ENCODE data around the gene CELSR2. TPM values are rescaled to one million over a fixed set of nuclear protein-coding genes. Genes with fewer than 3 reads are reported as not detected.

CELSR2 gene
- polyA plus RNA-seq, 3 donors: 0.03 to 0.97 (median 0.04) TPM

GRCh38 chr1:109259674-109260557, 10.6 kb downstream of the CELSR2 start:
- H3K4me1 Mint-ChIP-seq: peaks cover 8% of the 10 kb centered on the region
- no peaks in the 10 kb centered on the region for H3K79me2 ChIP-seq (ENCODE audit: insufficient read depth, low read length)
- H3K4me1 ChIP-seq (ENCODE audit: control insufficient read depth in 1 of 2, insufficient read depth in 2 of 2, low read length in 2 of 2): peaks cover 5 to 7% of the 10 kb centered on the region in 2 donors
- 77% methylated on average over 4 of the region's 7 CpGs for WGBS (ENCODE audit: insufficient coverage)
- H3K9ac ChIP-seq (ENCODE audit: insufficient read depth, low read length, poor library complexity, severe bottlenecking): no peak overlapping the region
- no peak overlapping the region for H2AFZ ChIP-seq (ENCODE audit: insufficient read depth, low read depth, low read length, poor library complexity, severe bottlenecking)
- H3K27me3 ChIP-seq (ENCODE audit: control insufficient read depth in 2 of 2, insufficient read depth in 2 of 2, low read length in 2 of 2): peaks cover 0 to 4% of the 10 kb centered on the region in 2 donors
- H3K4me2 ChIP-seq (replicated peaks; ENCODE audit: extremely low read depth, low read length, poor library complexity, severe bottlenecking): no peak overlapping the region
- no peaks in the 10 kb centered on the region for H3K9me3 ChIP-seq (replicated peaks in 1 of 2; ENCODE audit: control insufficient read depth in 1 of 2, insufficient read depth in 1 of 2, low read length in 2 of 2)
- peaks cover 0 to 2% (median 0%) of the 10 kb centered on the region in 7 donors for H3K9me3 Mint-ChIP-seq
- H3K27me3 Mint-ChIP-seq (ENCODE audit: low read depth in 3 of 3): peaks cover 4 to 20% (median 7%) of the 10 kb centered on the region in 3 donors
- DNase-seq: no peak
- no peak overlapping the region for H3K4me3 ChIP-seq (replicated peaks in 1 of 3; ENCODE audit: low read depth in 2 of 3, low read length in 3 of 3)
- H4K20me1 ChIP-seq (ENCODE audit: insufficient read depth, low read length): no peaks in the 10 kb centered on the region
- H3K27ac Mint-ChIP-seq: no peak overlapping the region
- H3K36me3 Mint-ChIP-seq: no peaks in the 10 kb centered on the region
- no peak for TF ChIP-seq CTCF (IDR thresholded peaks at IDR 0.05)
- no peak overlapping the region for H3K4me3 Mint-ChIP-seq
- intact Hi-C loops (cut with micrococcal nuclease): loop anchor here (5.0 kb wide), 1 partner anchor 137 kb away; the partner anchor contains the start of gene SORT1 (in 2 of the 2)
- no peaks in the 10 kb centered on the region for H3K36me3 ChIP-seq (replicated peaks in 1 of 2; ENCODE audit: control insufficient read depth in 1 of 2, insufficient read depth in 2 of 2, low read length in 2 of 2)
- no peak overlapping the region for H3K27ac ChIP-seq (ENCODE audit: low read depth in 1 of 2, low read length in 2 of 2)

- Histone ChIP-seq H3K27me3 (ENCODE audit: control insufficient read depth in 2 of 2, insufficient read depth in 2 of 2, low read length in 2 of 2) (no peaks in the 10 kb centered on the region), H3K9me3 (replicated peaks in 1 of 2; ENCODE audit: control insufficient read depth in 1 of 2, insufficient read depth in 1 of 2, low read length in 2 of 2) (no peaks in the 10 kb centered on the region), H3K27ac (ENCODE audit: low read depth in 1 of 2, low read length in 2 of 2) (no peak overlapping the region), H3K79me2 (ENCODE audit: insufficient read depth, low read length) (no peaks in the 10 kb centered on the region), H3K4me3 (replicated peaks in 1 of 3; ENCODE audit: low read depth in 2 of 3, low read length in 3 of 3) (no peak overlapping the region), H2AFZ (ENCODE audit: insufficient read depth, low read depth, low read length, poor library complexity, severe bottlenecking) (no peak overlapping the region), H3K4me1 (ENCODE audit: control insufficient read depth in 1 of 2, insufficient read depth in 2 of 2, low read length in 2 of 2) (peaks cover 5 to 7% of the 10 kb centered on the region in 2 donors), H3K36me3 (replicated peaks in 1 of 2; ENCODE audit: control insufficient read depth in 1 of 2, insufficient read depth in 2 of 2, low read length in 2 of 2) (no peaks in the 10 kb centered on the region), H3K4me2 (replicated peaks; ENCODE audit: extremely low read depth, low read length, poor library complexity, severe bottlenecking) (no peak overlapping the region), H3K9ac (ENCODE audit: insufficient read depth, low read length, poor library complexity, severe bottlenecking) (no peak overlapping the region), H4K20me1 (ENCODE audit: insufficient read depth, low read length) (no peaks in the 10 kb centered on the region)
- WGBS (ENCODE audit: insufficient coverage): 97% methylated on average over 6 of the region's 16 CpGs
- no peak for DNase-seq
- no peak for TF ChIP-seq CTCF (IDR thresholded peaks at IDR 0.05)
- Mint-ChIP-seq H3K27me3 (ENCODE audit: low read depth in 3 of 3) (peaks cover 2 to 12% (median 7%) of the 10 kb centered on the region in 3 donors), H3K9me3 (peaks cover 0 to 2% (median 0%) of the 10 kb centered on the region in 7 donors), H3K4me1 (peaks cover 8% of the 10 kb centered on the region), H3K27ac (no peak overlapping the region), H3K4me3 (no peak overlapping the region), H3K36me3 (no peaks in the 10 kb centered on the region)
- intact Hi-C loops (cut with micrococcal nuclease): loop anchor here (5.0 kb wide), 1 partner anchor 136 kb away; the partner anchor contains the start of gene SORT1 (in 2 of the 2)
These were observed 11.7 kb downstream of the CELSR2 start for GRCh38 chr1:109261006-109261405.

Measured in CD14-positive monocyte (primary cell).